Natural killer cell (primary cell): ENCODE data around the gene POU2F1. TPM values are rescaled to one million over a fixed set of nuclear protein-coding genes. Genes with fewer than 3 reads are reported as not detected.

ENCODE experiments used
- ATAC-seq, 3 donors: fragments of 150-1000 bp in 2 of 3; fragments of 200-7000 bp in 1 of 3; cut with Tn5 transposase; 1 replicate in 1 of 3; 2 replicates in 2 of 3; pipeline ENCODE4 v1.10.0; 2021; ENCODE audit warnings: mild to moderate bottlenecking in 2 of 3, moderate library complexity in 2 of 3
- DNase-seq, 2 donors: peaks; one replicate each; pipeline versions ENCODE4 v3.0.0 to v3.0.0-alpha.2; 2013 to 2021; ENCODE audit warnings: mixed read lengths in 1 of 2
- H3K27ac ChIP-seq: one replicate; pipeline ENCODE4 v1.5.1; 2013; ENCODE audit warnings: mild to moderate bottlenecking, low read length
- H3K27me3 ChIP-seq: one replicate; pipeline ENCODE4 v1.6.1; 2013; ENCODE audit warnings: low read length; ENCODE audit not compliant: control insufficient read depth, insufficient read depth
- H3K36me3 ChIP-seq: one replicate; pipeline ENCODE4 v1.6.1; 2013; ENCODE audit warnings: low read length; ENCODE audit not compliant: control insufficient read depth, insufficient read depth
- H3K4me1 ChIP-seq: one replicate; pipeline ENCODE4 v1.6.1; 2013; ENCODE audit warnings: low read length; ENCODE audit not compliant: control insufficient read depth, insufficient read depth
- H3K4me3 ChIP-seq: one replicate; pipeline ENCODE4 v1.5.1; 2013; ENCODE audit warnings: low read length
- H3K9me3 ChIP-seq: one replicate; pipeline ENCODE4 v1.6.1; 2013; ENCODE audit warnings: low read length; ENCODE audit not compliant: control insufficient read depth, insufficient read depth
- H3K27ac Mint-ChIP-seq, 2 donors: one replicate each; pipeline ENCODE4 v1.8.0; 2022; ENCODE audit warnings: mild to moderate bottlenecking in 2 of 2, mixed read lengths in 2 of 2, moderate library complexity in 1 of 2
- H3K27me3 Mint-ChIP-seq, 2 donors: one replicate each; pipeline ENCODE4 v1.8.0; 2022; ENCODE audit warnings: low read depth in 2 of 2, mixed read lengths in 2 of 2
- H3K36me3 Mint-ChIP-seq: one replicate; pipeline ENCODE4 v1.8.0; 2022; ENCODE audit warnings: mixed read lengths
- H3K4me1 Mint-ChIP-seq, 2 donors: one replicate each; pipeline ENCODE4 v1.8.0; 2022; ENCODE audit warnings: mixed read lengths in 2 of 2
- H3K4me3 Mint-ChIP-seq: one replicate; pipeline ENCODE4 v1.8.0; 2022; ENCODE audit warnings: mild to moderate bottlenecking, moderate library complexity, mixed read lengths
- H3K9me3 Mint-ChIP-seq, 2 donors: one replicate each; pipeline ENCODE4 v1.8.0; 2022; ENCODE audit warnings: mixed read lengths in 2 of 2
- WGBS: methylation state at CpG from one replicate; pipeline ENCODE4 v1.1.7; 2013; ENCODE audit warnings: missing lambda C conversion rate; ENCODE audit not compliant: insufficient coverage; 5-methylcytosine and 5-hydroxymethylcytosine counted together
- intact Hi-C: fragments of 100-400 bp; cut with micrococcal nuclease; formaldehyde crosslinking; loops from one replicate; pipeline ENCODE4 v1.14.2; 2022
- total RNA-seq, 4 donors: library from RNA; stranded (reverse); fragments of 120-200 nt in 1 of 4; gene quantifications; one replicate each; pipeline versions ENCODE4 v1.2.3 to v1.2.4, GENCODE V29; 2013 to 2022
- TF ChIP-seq, protein P1 (sequence below): fragments of 200-600 bp; IDR thresholded peaks from one replicate; pipeline ENCODE4 v1.8.0; 2022; ENCODE audit warnings: antibody characterized with exemption

POU2F1 gene
- total RNA-seq, 3 donors from 2014 or later (not counting 1 experiment from before 2014, with no cell fraction given): 39.8 to 44.6 (median 40.9) TPM

GRCh38 chr1:167425482-167425881 is 204.8 kb downstream of the POU2F1 start:
- Histone ChIP-seq H3K27ac (peak overlapping the region; percentile 13), H3K4me1 (peaks cover 37% of the 10 kb centered on the region), H3K27me3 (no peaks in the 10 kb centered on the region), H3K4me3 (no peak overlapping the region), H3K36me3 (peaks cover 16% of the 10 kb centered on the region), H3K9me3 (no peaks in the 10 kb centered on the region)
- TF ChIP-seq, protein P1, sequence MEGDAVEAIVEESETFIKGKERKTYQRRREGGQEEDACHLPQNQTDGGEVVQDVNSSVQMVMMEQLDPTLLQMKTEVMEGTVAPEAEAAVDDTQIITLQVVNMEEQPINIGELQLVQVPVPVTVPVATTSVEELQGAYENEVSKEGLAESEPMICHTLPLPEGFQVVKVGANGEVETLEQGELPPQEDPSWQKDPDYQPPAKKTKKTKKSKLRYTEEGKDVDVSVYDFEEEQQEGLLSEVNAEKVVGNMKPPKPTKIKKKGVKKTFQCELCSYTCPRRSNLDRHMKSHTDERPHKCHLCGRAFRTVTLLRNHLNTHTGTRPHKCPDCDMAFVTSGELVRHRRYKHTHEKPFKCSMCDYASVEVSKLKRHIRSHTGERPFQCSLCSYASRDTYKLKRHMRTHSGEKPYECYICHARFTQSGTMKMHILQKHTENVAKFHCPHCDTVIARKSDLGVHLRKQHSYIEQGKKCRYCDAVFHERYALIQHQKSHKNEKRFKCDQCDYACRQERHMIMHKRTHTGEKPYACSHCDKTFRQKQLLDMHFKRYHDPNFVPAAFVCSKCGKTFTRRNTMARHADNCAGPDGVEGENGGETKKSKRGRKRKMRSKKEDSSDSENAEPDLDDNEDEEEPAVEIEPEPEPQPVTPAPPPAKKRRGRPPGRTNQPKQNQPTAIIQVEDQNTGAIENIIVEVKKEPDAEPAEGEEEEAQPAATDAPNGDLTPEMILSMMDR: no peak
- H3K4me1 Mint-ChIP-seq: peaks cover 57 to 67% of the 10 kb centered on the region in 2 donors
- 85% methylated on average over 7 of the region's 7 CpGs for whole genome bisulfite sequencing
- intact Hi-C loops: no loop called here
- no peaks in the 10 kb centered on the region for H3K27me3 Mint-ChIP-seq
- H3K9me3 Mint-ChIP-seq: no peaks in the 10 kb centered on the region
- DNase-seq (no peak), ATAC-seq (no peak)
- H3K27ac Mint-ChIP-seq: peak overlapping the region; percentile 91 to 100
- no peak overlapping the region for H3K4me3 Mint-ChIP-seq
- peaks cover 7% of the 10 kb centered on the region for H3K36me3 Mint-ChIP-seq

DNA sequence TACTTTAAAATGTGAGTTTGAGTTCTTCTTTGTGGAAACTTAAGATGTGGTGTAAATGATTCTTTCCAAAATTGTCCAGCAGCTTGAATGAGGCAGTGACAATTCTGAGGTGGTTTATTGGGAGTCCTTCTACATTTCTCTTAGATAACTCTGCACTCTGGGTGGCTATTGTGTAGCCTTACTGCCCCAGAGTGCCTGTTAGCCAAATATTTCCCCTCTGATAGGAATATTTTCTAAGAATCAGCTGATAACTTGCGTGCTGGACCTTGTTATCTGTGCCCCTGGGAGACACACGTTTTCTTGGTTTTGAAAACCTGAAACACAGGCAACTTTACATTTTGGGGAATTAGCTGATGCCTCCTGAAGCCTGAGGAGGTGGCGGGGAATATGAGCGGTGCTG is 206.0 kb downstream of the POU2F1 start:
- H3K27ac Mint-ChIP-seq: peak overlapping the region; percentile 91 to 100

GRCh38 chr1:167427848-167428247 is 207.2 kb downstream of the POU2F1 start:
- peak overlapping the region; percentile 85 for H3K4me3 Mint-ChIP-seq
- peak overlapping the region; percentile 91 to 100 for H3K27ac Mint-ChIP-seq
- no peaks in the 10 kb centered on the region for H3K9me3 Mint-ChIP-seq
- H3K27me3 Mint-ChIP-seq: no peaks in the 10 kb centered on the region
- Histone ChIP-seq H3K9me3 (no peaks in the 10 kb centered on the region), H3K36me3 (peaks cover 39% of the 10 kb centered on the region), H3K27ac (peak overlapping the region; percentile 98), H3K4me1 (peaks cover 60% of the 10 kb centered on the region), H3K27me3 (no peaks in the 10 kb centered on the region), H3K4me3 (no peak overlapping the region)
- intact Hi-C loops: loop anchor here (1.0 to 2.0 kb wide), 4 partner anchors 8 to 90 kb away; partner anchors contain the start of gene CD247
- TF ChIP-seq, protein P1: no peak
- ATAC-seq (no peak), DNase-seq (no peak)
- H3K36me3 Mint-ChIP-seq: peaks cover 10% of the 10 kb centered on the region
- H3K4me1 Mint-ChIP-seq: peaks cover 76 to 82% of the 10 kb centered on the region in 2 donors
- WGBS: 72% methylated on average over 3 of the region's 5 CpGs

More for the DNA sequence above, 206.0 kb downstream of the POU2F1 start:
- H3K9me3 ChIP-seq: no peaks in the 10 kb centered on the region
- intact Hi-C loops: loop anchor here (2.0 kb wide), 1 partner anchor 22 kb away; no protein-coding TSS in a partner anchor
- DNase-seq: no peak
- peaks cover 49% of the 10 kb centered on the region for H3K4me1 ChIP-seq
- H3K27me3 Mint-ChIP-seq: no peaks in the 10 kb centered on the region
- H3K36me3 Mint-ChIP-seq: peaks cover 10% of the 10 kb centered on the region
- H3K36me3 ChIP-seq: peaks cover 28% of the 10 kb centered on the region
- no peak for ATAC-seq
- H3K27me3 ChIP-seq: no peaks in the 10 kb centered on the region
- H3K4me3 Mint-ChIP-seq: peak overlapping the region; percentile 52
- H3K27ac ChIP-seq: peak overlapping the region; percentile 98
- 87% methylated on average over 4 of the region's 4 CpGs for WGBS
- H3K9me3 Mint-ChIP-seq: no peaks in the 10 kb centered on the region
- no peak overlapping the region for H3K4me3 ChIP-seq
- TF ChIP-seq, protein P1: no peak
- peaks cover 69 to 79% of the 10 kb centered on the region in 2 donors for H3K4me1 Mint-ChIP-seq

DNA sequence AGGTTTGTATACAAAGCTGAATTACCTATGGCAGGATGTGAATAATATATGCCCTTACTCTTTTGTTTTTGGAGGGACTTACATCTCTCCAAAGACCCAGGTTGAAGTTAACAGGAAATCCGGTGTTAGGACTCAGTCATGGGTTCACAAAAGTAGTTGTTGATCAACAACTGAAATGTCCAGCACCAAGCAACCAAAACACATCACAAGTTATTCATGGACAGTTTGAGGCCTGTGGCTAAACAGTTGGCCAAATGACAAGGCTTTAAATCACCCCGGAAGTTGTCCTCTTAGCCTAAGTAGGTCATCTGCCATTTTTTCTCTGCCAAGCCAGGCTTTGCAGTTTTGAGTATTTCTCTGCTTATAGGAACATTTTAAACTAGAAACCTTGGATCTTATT is 207.7 kb downstream of the POU2F1 start:
- H3K36me3 Mint-ChIP-seq: peaks cover 12% of the 10 kb centered on the region
- Histone ChIP-seq H3K36me3 (peaks cover 45% of the 10 kb centered on the region), H3K4me1 (peaks cover 66% of the 10 kb centered on the region), H3K27me3 (no peaks in the 10 kb centered on the region), H3K4me3 (no peak overlapping the region), H3K27ac (peak overlapping the region; percentile 98), H3K9me3 (no peaks in the 10 kb centered on the region)
- H3K27ac Mint-ChIP-seq: peak overlapping the region; percentile 91 to 100
- 42% methylated on average over 2 of the region's 2 CpGs for WGBS
- ATAC-seq (peak; percentile 35 to 59 (median 58)), DNase-seq (peak; percentile 46 to 58)
- no peaks in the 10 kb centered on the region for H3K27me3 Mint-ChIP-seq
- H3K9me3 Mint-ChIP-seq: no peaks in the 10 kb centered on the region
- TF ChIP-seq, protein P1: no peak
- intact Hi-C loops: loop anchor here (1.0 kb wide), 3 partner anchors 8 to 90 kb away; partner anchors contain the start of gene CD247
- peak overlapping the region; percentile 85 for H3K4me3 Mint-ChIP-seq
- peaks cover 82% of the 10 kb centered on the region in 2 donors for H3K4me1 Mint-ChIP-seq
